Activated naive CD4-positive, alpha-beta T cell treated with anti-CD3 and anti-CD28 coated beads, Interleukin-2, amount 50 U/mL, for 16 hours (primary cell): ENCODE data around the gene KCNQ1OT1.
A peak's percentile ranks its signal among the peaks of the same experiment; 100 is the strongest.

Experiments used
- DNase-seq: peaks from one replicate; pipeline ENCODE4 v3.0.0-alpha.2; 2020

The KCNQ1OT1 gene

GRCh38 chr11:2579315-2580060, 120.3 kb downstream of the KCNQ1OT1 start:
- peak; percentile 5 for DNase-seq

GRCh38 chr11:2578929-2579270, 120.9 kb downstream of the KCNQ1OT1 start:
- DNase-seq, result no peak

GRCh38 chr11:2577991-2578928, 121.5 kb downstream of the KCNQ1OT1 start:
- peak; percentile 10 for DNase-seq

GRCh38 chr11:2577031-2577990, 122.5 kb downstream of the KCNQ1OT1 start:
- peak; percentile 9 for DNase-seq

- peak; percentile 9 for DNase-seq
Measured at GRCh38 chr11:2576549-2576948, 123.2 kb downstream of the KCNQ1OT1 start.

- DNase-seq, result no peak
Measured at GRCh38 chr11:2576111-2576510, 123.7 kb downstream of the KCNQ1OT1 start.

- peak; percentile 5 for DNase-seq
Measured at GRCh38 chr11:2575591-2576051, 124.2 kb downstream of the KCNQ1OT1 start.

GRCh38 chr11:2574553-2575535, 125.0 kb downstream of the KCNQ1OT1 start:
- peak; percentile 9 for DNase-seq

- peak; percentile 9 for DNase-seq
Measured at GRCh38 chr11:2574043-2574552, 125.7 kb downstream of the KCNQ1OT1 start.

- DNase-seq, result peak; percentile 9
Measured at GRCh38 chr11:2573240-2574042, 126.4 kb downstream of the KCNQ1OT1 start.

- DNase-seq, result peak; percentile 5
Measured at GRCh38 chr11:2572491-2573239, 127.1 kb downstream of the KCNQ1OT1 start.

- DNase-seq, result no peak
Measured at GRCh38 chr11:2571598-2572281, 128.1 kb downstream of the KCNQ1OT1 start.

- peak; percentile 4 for DNase-seq
Measured at GRCh38 chr11:2570841-2571597, 128.8 kb downstream of the KCNQ1OT1 start.

GRCh38 chr11:2570211-2570811, 129.5 kb downstream of the KCNQ1OT1 start:
- DNase-seq, result peak; percentile 3

- DNase-seq, result peak; percentile 4
Measured at GRCh38 chr11:2569731-2570210, 130.0 kb downstream of the KCNQ1OT1 start.

- DNase-seq, result no peak
Measured at GRCh38 chr11:2569321-2569721, 130.5 kb downstream of the KCNQ1OT1 start.

- no peak for DNase-seq
Measured at GRCh38 chr11:2567026-2567671, 132.6 kb downstream of the KCNQ1OT1 start.
